Lung (tissue), 12 donors: ENCODE data around the gene CEMIP. TPM values are rescaled to one million over a fixed set of nuclear protein-coding genes. Genes with fewer than 3 reads are reported as not detected.

Experiments
- ATAC-seq: fragments of 200-7000 bp; cut with Tn5 transposase; one replicate; pipeline ENCODE4 v1.9.1; 2020; ENCODE audit warnings: moderate number of reproducible peaks; ENCODE audit not compliant: insufficient read depth, low FRiP score
- DNase-seq, 3 donors: peaks; one replicate each; pipeline ENCODE4 v3.0.0-alpha.2; 2013 to 2017
- H3K27ac ChIP-seq, 2 donors: one replicate each; pipeline ENCODE4 v1.5.1; 2013; ENCODE audit warnings: mild to moderate bottlenecking in 2 of 2, moderate library complexity in 2 of 2, control low read depth in 1 of 2, inconsistent platforms in 1 of 2, low read depth in 1 of 2, low read length in 1 of 2
- H3K27me3 ChIP-seq, 3 donors: one replicate each; pipeline ENCODE4 v1.5.1; 2013; ENCODE audit warnings: low read length in 2 of 3; ENCODE audit not compliant: control insufficient read depth in 3 of 3, insufficient read depth in 3 of 3
- H3K36me3 ChIP-seq, 4 donors: one replicate each; pipeline ENCODE4 v1.5.1; 2013; ENCODE audit warnings: low read length in 4 of 4, mild to moderate bottlenecking in 1 of 4, moderate library complexity in 1 of 4; ENCODE audit not compliant: control insufficient read depth in 4 of 4, insufficient read depth in 4 of 4
- H3K4me1 ChIP-seq, 5 donors: one replicate each; pipeline ENCODE4 v1.5.1; 2013; ENCODE audit warnings: low read length in 5 of 5, mild to moderate bottlenecking in 2 of 5, moderate library complexity in 1 of 5; ENCODE audit not compliant: control insufficient read depth in 5 of 5, insufficient read depth in 5 of 5
- H3K4me3 ChIP-seq: one replicate; pipeline ENCODE4 v1.5.1; 2013; ENCODE audit warnings: mild to moderate bottlenecking, control low read depth, moderate library complexity
- H3K9ac ChIP-seq, 2 donors: one replicate each; pipeline ENCODE4 v1.5.1; 2013; ENCODE audit warnings: low read length in 2 of 2, control low read depth in 1 of 2; ENCODE audit not compliant: insufficient read depth in 1 of 2
- H3K9me3 ChIP-seq, 4 donors: one replicate each; pipeline ENCODE4 v1.5.1; 2013; ENCODE audit warnings: low read length in 3 of 4, mild to moderate bottlenecking in 1 of 4, moderate library complexity in 1 of 4; ENCODE audit not compliant: control insufficient read depth in 4 of 4, insufficient read depth in 3 of 4
- WGBS, 2 donors: extraction: QIAGEN DNeasy Blood & Tissue Kit; methylation state at CpG; one replicate each; pipeline ENCODE4 v1.1.7; 2013; 5-methylcytosine and 5-hydroxymethylcytosine counted together
- polyA plus RNA-seq, 2 donors: library from polyadenylated mRNA; stranded (reverse); fragments of 200-250 nt; gene quantifications; one replicate each; pipeline ENCODE4 v1.2.1, GENCODE V29; 2013
- total RNA-seq, 2 donors: library from RNA; depleted of rRNA in 1 of 2; stranded (reverse); fragments of >200 nt in 1 of 2; gene quantifications; one replicate each; pipeline ENCODE4 v1.2.1, GENCODE V29; 2014 to 2021
- TF ChIP-seq, protein P1 (sequence below): IDR thresholded peaks from 2 replicates; pipeline ENCODE4 v1.5.1; 2012; ENCODE audit warnings: mild to moderate bottlenecking; ENCODE audit errors: control extremely low read depth, extremely low read depth
- donor health status: control.
- donor health status: control.
- donor health status: Bipolar disorder and iron deficiency.
- donor health status: healthy.
- donor health status: DM: yes; HTN: yes; CAD: no.

Gene CEMIP
- total and polyA plus RNA-seq, 4 donors = 1.9 to 32.0 (median 3.9) TPM

DNA sequence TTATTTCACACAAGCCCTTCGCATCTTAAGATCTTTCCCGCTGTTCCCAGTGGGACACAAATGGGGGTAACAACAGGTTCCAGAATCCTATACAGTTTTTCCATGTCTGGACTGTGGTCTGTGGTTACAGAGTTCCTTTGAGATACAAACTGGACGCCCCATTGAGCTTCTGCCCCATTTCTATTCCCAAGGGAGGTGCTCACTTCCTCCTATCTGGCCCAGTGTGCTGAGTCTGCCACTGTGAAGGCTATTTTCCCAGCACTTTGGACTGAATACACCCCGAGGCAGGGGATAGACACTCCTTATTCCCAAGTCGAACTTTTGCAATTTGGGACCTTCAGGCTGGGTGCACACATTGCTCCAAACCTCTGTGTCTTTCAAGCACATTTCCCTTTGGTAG lies 166.4 kb downstream of the CEMIP start:
- DNase-seq (no peak), ATAC-seq (no peak)
- Histone ChIP-seq H3K27me3 (no peaks in the 10 kb centered on the region), H3K27ac (no peak overlapping the region), H3K9me3 (peaks cover 0 to 3% (median 0%) of the 10 kb centered on the region in 4 donors), H3K36me3 (peaks cover 10 to 59% (median 19%) of the 10 kb centered on the region in 4 donors), H3K9ac (no peak overlapping the region), H3K4me1 (no peaks in the 10 kb centered on the region), H3K4me3 (no peak overlapping the region)
- TF ChIP-seq, protein P1, sequence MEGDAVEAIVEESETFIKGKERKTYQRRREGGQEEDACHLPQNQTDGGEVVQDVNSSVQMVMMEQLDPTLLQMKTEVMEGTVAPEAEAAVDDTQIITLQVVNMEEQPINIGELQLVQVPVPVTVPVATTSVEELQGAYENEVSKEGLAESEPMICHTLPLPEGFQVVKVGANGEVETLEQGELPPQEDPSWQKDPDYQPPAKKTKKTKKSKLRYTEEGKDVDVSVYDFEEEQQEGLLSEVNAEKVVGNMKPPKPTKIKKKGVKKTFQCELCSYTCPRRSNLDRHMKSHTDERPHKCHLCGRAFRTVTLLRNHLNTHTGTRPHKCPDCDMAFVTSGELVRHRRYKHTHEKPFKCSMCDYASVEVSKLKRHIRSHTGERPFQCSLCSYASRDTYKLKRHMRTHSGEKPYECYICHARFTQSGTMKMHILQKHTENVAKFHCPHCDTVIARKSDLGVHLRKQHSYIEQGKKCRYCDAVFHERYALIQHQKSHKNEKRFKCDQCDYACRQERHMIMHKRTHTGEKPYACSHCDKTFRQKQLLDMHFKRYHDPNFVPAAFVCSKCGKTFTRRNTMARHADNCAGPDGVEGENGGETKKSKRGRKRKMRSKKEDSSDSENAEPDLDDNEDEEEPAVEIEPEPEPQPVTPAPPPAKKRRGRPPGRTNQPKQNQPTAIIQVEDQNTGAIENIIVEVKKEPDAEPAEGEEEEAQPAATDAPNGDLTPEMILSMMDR = no peak
- WGBS, 2 donors = 96 to 97% methylated on average over 5 of the region's 5 CpGs

DNA sequence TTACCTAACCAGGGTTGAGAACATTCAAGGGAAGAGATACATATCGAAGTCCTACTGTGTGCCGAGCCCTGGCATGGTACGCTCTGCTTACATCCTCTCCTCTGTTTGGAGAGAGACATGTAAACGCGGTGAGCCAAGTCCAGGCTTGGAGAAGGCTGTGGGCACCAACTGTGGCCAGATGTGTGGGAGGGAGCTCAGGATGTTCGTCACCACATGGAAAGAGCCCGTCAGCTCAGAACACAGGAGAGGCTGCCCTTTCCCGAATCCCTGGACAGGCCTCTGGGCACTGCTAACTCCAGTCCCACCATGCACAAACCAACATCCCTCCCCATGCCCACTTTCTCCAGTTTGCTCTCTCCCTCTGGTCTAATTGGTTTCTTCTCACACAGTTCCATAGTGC lies 167.4 kb downstream of the CEMIP start:
- 98 to 99% methylated on average over 8 of the region's 8 CpGs for WGBS, 2 donors
- ATAC-seq = no peak
- Histone ChIP-seq H3K9me3 (no peaks in the 10 kb centered on the region), H3K36me3 (peaks cover 10 to 56% (median 22%) of the 10 kb centered on the region in 4 donors), H3K4me3 (no peak overlapping the region), H3K4me1 (no peaks in the 10 kb centered on the region), H3K9ac (no peak overlapping the region), H3K27me3 (no peaks in the 10 kb centered on the region), H3K27ac (no peak overlapping the region)
- TF ChIP-seq, protein P1 = no peak
- DNase-seq = no peak

DNA sequence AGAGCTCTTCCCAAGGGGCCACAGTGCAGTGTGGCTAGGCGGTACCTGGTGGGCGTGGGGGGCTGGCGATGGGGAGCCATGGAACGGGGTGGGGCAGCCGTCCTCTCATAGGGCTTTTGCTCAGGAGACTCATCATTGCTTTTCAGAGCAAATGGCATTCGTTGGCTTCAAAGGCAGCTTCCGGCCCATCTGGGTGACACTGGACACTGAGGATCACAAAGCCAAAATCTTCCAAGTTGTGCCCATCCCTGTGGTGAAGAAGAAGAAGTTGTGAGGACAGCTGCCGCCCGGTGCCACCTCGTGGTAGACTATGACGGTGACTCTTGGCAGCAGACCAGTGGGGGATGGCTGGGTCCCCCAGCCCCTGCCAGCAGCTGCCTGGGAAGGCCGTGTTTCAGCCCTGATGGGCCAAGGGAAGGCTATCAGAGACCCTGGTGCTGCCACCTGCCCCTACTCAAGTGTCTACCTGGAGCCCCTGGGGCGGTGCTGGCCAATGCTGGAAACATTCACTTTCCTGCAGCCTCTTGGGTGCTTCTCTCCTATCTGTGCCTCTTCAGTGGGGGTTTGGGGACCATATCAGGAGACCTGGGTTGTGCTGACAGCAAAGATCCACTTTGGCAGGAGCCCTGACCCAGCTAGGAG lies 169.6 kb downstream of the CEMIP start:
- H3K9ac ChIP-seq = no peak overlapping the region
- ATAC-seq (no peak), DNase-seq (no peak)
- H3K36me3 ChIP-seq = peaks cover 6 to 50% (median 20%) of the 10 kb centered on the region in 4 donors
- WGBS, 2 donors = 90 to 95% methylated on average over 13 of the region's 13 CpGs
- no peaks in the 10 kb centered on the region for H3K27me3 ChIP-seq
- H3K27ac ChIP-seq = no peak overlapping the region
- no peaks in the 10 kb centered on the region for H3K9me3 ChIP-seq
- no peak overlapping the region for H3K4me3 ChIP-seq
- TF ChIP-seq, protein P1 = no peak
- H3K4me1 ChIP-seq = no peaks in the 10 kb centered on the region

DNA sequence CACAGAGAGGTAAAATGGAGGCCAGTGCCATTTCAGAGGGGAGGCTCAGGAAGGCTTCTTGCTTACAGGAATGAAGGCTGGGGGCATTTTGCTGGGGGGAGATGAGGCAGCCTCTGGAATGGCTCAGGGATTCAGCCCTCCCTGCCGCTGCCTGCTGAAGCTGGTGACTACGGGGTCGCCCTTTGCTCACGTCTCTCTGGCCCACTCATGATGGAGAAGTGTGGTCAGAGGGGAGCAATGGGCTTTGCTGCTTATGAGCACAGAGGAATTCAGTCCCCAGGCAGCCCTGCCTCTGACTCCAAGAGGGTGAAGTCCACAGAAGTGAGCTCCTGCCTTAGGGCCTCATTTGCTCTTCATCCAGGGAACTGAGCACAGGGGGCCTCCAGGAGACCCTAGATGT lies 170.6 kb downstream of the CEMIP start:
- Histone ChIP-seq H3K36me3 (peaks cover 6 to 48% (median 19%) of the 10 kb centered on the region in 4 donors), H3K9ac (no peak overlapping the region), H3K4me1 (peaks cover 0 to 3% (median 0%) of the 10 kb centered on the region in 5 donors), H3K4me3 (no peak overlapping the region), H3K9me3 (no peaks in the 10 kb centered on the region), H3K27me3 (no peaks in the 10 kb centered on the region), H3K27ac (no peak overlapping the region)
- ATAC-seq = no peak
- 96 to 98% methylated on average over 4 of the region's 4 CpGs for WGBS, 2 donors
- DNase-seq = no peak
- TF ChIP-seq, protein P1 = no peak
